Tibial artery (tissue), 4 donors: ENCODE measurements around the gene CALML6.

ENCODE experiments used
- DNase-seq, 2 donors: peaks; one replicate each; pipeline ENCODE4 v3.0.0-alpha.2; 2019
- H3K27ac ChIP-seq, 2 donors: fragments of 200-600 bp; sonication (generic) in 1 of 2; 1 replicate in 1 of 2; 2 replicates in 1 of 2; pipeline ENCODE4 v1.5.1; 2018 to 2019; ENCODE audit warnings: mild to moderate bottlenecking in 1 of 2
- H3K27me3 ChIP-seq, 2 donors: fragments of 200-600 bp; sonication (generic) in 1 of 2; one replicate each; pipeline versions ENCODE4 v1.5.1 to v1.6.0; 2016 to 2019
- H3K36me3 ChIP-seq, 3 donors: fragments of 200-600 bp; sonication (generic) in 2 of 3; one replicate each; pipeline ENCODE4 v1.5.1; 2016 to 2019; ENCODE audit warnings: mild to moderate bottlenecking in 2 of 3
- H3K4me1 ChIP-seq, 4 donors: fragments of 200-600 bp; sonication (generic) in 2 of 4; 1 replicate in 3 of 4; 2 replicates in 1 of 4; pipeline ENCODE4 v1.5.1; 2016 to 2019
- H3K4me3 ChIP-seq, 2 donors: fragments of 200-600 bp; sonication (generic) in 1 of 2; 1 replicate in 1 of 2; 2 replicates in 1 of 2; pipeline ENCODE4 v1.5.1; 2018 to 2019; ENCODE audit warnings: mild to moderate bottlenecking in 2 of 2
- H3K9me3 ChIP-seq, 3 donors: fragments of 200-600 bp; sonication (generic) in 1 of 3; one replicate each; pipeline ENCODE4 v1.5.1; 2016 to 2019
- intact Hi-C: fragments of 100-400 bp; cut with DNase I; formaldehyde crosslinking; loops from one replicate; pipeline ENCODE4 v1.15.0; 2023; ENCODE audit warnings: low total_unique reads
- TF ChIP-seq, protein P1 (sequence below), 2 experiments: fragments of 200-600 bp in 1 of 2; fragments of 450-650 bp in 1 of 2; IDR thresholded peaks; one replicate each; pipeline ENCODE4 v1.5.1; 2017 to 2019; ENCODE audit warnings: antibody characterized with exemption in 2 of 2, mild to moderate bottlenecking in 1 of 2, moderate library complexity in 1 of 2

Gene CALML6

DNA sequence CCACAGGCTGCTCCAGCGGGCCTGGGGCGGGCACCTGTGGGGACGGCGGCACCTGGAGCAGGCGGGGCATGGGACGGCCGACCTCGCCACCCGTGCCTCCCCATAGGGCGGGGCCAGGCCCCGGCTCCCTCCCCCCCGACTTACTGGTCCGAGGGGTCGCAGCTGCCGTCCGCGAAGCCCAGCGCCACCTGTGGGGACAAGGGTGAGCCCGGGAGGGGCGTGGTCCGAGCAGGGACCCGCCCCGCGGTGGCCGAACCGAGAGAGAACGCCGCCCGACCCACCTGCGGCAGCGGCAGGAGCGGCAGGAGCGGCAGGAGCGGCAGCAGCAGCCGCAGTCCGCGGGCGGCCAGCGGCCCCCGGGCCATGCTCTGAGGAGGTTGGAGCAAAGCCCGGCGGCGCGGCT is 3.8 kb downstream of the CALML6 start, which contains the start of gene TMEM52:
Gene TMEM52 (minus strand): TSS at position 379 of the 403 bp plus-strand sequence. CDS start 14 bp downstream, at position 365.
- H3K4me3 ChIP-seq, result peak within 1 kb of the TSS; percentile 51 to 59
- no peaks in the 10 kb centered on the region for H3K9me3 ChIP-seq
- intact Hi-C loops, result no loop called here
- H3K36me3 ChIP-seq, result no peaks in the 10 kb centered on the region
- DNase-seq, result peak; percentile 41 to 83
- peaks cover 0 to 29% of the 10 kb centered on the region in 2 donors for H3K27me3 ChIP-seq
- TF ChIP-seq, protein P1, sequence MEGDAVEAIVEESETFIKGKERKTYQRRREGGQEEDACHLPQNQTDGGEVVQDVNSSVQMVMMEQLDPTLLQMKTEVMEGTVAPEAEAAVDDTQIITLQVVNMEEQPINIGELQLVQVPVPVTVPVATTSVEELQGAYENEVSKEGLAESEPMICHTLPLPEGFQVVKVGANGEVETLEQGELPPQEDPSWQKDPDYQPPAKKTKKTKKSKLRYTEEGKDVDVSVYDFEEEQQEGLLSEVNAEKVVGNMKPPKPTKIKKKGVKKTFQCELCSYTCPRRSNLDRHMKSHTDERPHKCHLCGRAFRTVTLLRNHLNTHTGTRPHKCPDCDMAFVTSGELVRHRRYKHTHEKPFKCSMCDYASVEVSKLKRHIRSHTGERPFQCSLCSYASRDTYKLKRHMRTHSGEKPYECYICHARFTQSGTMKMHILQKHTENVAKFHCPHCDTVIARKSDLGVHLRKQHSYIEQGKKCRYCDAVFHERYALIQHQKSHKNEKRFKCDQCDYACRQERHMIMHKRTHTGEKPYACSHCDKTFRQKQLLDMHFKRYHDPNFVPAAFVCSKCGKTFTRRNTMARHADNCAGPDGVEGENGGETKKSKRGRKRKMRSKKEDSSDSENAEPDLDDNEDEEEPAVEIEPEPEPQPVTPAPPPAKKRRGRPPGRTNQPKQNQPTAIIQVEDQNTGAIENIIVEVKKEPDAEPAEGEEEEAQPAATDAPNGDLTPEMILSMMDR (IDR thresholded peaks at IDR 0.05), result no peak
- H3K4me1 ChIP-seq, result peaks cover 0 to 20% (median 16%) of the 10 kb centered on the region in 4 donors
- H3K27ac ChIP-seq, result peak within 1 kb of the TSS; percentile 20 to 69

DNA sequence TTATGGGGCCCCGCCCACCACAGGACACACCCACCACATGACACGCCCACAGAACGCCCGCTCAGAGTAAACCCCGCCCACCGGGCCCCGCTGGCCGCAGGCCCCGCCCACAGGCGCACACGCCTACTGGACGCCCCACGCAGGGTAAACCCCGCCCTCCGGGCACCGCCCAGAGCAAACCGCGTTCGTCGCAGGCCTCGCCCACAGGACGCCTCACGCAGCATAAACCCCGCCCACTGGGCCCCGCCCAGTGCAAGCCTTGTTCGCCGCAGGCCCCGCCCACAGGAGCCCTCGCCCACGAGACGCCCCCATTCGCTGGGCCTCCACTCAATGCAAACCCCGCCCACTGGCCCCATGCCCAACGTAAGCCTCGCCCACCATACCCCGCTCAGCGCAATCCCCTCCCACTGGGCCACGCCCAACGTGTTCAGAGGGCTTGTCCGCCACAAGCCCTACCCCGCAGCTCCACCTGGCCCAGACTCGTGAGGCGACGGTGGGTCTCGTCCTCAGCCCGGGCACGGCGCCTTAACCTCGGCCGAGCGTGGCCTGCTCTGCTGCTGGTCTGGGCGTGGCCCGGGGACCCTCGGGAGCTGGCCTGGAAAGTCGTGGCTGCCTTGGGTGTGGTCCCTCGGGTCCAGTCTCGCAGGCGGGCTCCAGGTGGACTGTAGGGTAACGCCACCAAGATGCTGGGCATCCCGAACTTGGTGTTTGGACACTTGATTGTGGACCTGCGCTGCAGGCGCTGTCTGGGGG is 4.4 kb downstream of the CALML6 start:
- DNase-seq, result peak; percentile 96 to 99
- H3K36me3 ChIP-seq, result no peaks in the 10 kb centered on the region
- peaks cover 0 to 20% (median 16%) of the 10 kb centered on the region in 4 donors for H3K4me1 ChIP-seq
- H3K9me3 ChIP-seq, result no peaks in the 10 kb centered on the region
- intact Hi-C loops, result no loop called here
- TF ChIP-seq, protein P1 (IDR thresholded peaks at IDR 0.05), result no peak
- peaks cover 0 to 24% of the 10 kb centered on the region in 2 donors for H3K27me3 ChIP-seq
- H3K4me3 ChIP-seq, result peak overlapping the region; percentile 51 to 59
- peak overlapping the region; percentile 20 to 69 for H3K27ac ChIP-seq

DNA sequence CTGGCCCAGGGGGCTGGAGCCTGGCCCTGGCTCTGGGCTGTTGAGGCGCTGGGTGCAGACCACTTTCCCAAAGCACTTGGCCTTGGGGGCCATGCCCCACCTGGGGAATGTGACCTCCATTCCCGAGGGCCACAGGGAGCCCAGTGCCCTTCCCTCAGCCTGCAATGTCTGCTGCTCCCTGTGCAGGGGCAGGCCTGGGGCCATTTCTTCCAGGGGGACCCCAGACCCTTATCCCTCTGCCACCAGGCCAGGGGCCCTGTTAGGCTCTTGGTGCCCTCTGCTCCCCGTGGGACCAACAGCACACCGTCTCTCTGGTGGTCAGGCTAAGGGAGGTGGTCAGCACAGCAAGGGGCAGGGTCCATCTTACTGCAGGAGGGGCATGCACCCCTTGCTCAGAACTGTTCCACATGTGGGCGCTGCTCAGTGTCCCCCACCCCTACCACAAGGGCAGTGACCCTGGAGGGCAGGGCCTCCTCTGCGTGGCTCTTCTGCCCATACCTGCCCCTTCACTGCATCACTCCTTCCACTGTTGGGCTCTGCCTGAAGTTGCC is 5.1 kb downstream of the CALML6 start:
- H3K4me1 ChIP-seq, result peaks cover 0 to 20% (median 16%) of the 10 kb centered on the region in 4 donors
- H3K27ac ChIP-seq, result peak overlapping the region in 1 of 2 donors; percentile 69
- peak overlapping the region; percentile 51 to 59 for H3K4me3 ChIP-seq

DNA sequence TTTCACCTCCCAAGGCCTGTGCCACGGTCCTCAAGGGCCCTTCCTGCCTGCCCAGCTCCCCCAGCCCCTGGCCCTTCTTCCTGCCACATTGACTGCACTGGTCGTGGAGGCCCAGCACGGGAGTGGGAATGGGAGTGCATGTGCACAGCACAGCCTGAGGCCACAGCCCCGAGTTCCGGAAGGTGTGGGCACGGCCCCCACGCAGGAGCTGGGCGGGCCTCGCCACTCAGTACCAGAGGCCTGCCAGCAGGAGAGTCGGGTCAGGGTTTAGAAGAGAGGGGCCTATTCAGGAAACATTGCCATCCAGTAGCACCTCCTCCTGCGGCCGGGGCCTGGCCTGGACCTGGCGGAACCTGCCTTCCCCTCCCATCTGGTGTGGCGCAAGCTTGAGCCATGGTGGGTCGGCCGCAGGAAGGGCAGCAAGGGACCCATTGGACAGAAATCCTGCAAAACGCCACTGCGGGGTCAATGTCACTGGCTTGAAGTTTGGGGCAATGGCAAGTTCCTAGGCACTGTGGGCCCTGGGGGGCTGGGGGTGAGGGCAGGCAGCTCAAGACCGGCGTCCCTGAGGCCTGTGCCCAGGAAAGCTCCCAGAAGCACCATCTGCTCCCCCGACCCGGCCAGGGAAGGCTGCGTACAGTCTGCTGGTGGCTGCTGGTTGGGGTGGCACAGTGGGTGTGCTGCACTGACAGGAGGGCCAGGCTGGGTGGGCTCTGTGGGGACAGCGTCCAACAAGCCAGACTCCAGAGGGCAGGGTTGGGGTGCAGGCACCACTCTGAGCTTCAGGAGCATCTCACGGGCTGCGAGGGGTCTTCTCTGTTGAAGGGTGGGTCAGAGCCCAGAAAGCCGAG is 5.8 kb downstream of the CALML6 start:
- peaks cover 0 to 12% of the 10 kb centered on the region in 2 donors for H3K27me3 ChIP-seq
- H3K4me1 ChIP-seq, result peaks cover 0 to 20% (median 16%) of the 10 kb centered on the region in 4 donors
- TF ChIP-seq, protein P1 (IDR thresholded peaks at IDR 0.05), result no peak
- no peak for DNase-seq
- H3K27ac ChIP-seq, result no peak overlapping the region
- H3K36me3 ChIP-seq, result no peaks in the 10 kb centered on the region
- no peaks in the 10 kb centered on the region for H3K9me3 ChIP-seq
- H3K4me3 ChIP-seq, result no peak overlapping the region
- intact Hi-C loops, result no loop called here

More for the DNA sequence above, 5.1 kb downstream of the CALML6 start:
- H3K9me3 ChIP-seq, result no peaks in the 10 kb centered on the region
- H3K27me3 ChIP-seq, result peaks cover 0 to 19% of the 10 kb centered on the region in 2 donors
- TF ChIP-seq, protein P1 (IDR thresholded peaks at IDR 0.05), result no peak
- intact Hi-C loops, result no loop called here
- no peak for DNase-seq
- no peaks in the 10 kb centered on the region for H3K36me3 ChIP-seq

DNA sequence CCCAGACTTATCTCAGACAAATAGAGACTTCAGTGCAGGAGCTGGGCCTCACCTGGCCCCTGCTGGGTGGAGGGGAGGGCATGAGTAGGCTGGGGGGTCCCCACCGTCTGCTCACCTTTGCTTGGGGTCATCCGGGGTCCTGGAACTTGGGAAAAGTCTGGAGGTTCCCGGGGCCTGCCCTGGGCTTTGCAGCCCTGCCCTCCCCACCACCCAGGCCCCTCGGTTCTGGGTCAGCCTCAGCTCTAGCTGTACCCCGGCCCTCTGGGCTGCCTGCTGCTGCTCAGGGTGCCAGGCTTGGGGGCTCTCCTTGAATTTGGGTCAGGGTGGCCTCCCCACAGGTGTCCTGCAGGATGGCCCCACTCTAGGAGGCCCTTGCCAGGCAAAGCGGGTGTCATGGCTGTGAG is 6.4 kb downstream of the CALML6 start:
- Histone ChIP-seq H3K9me3 (no peaks in the 10 kb centered on the region), H3K4me3 (no peak overlapping the region), H3K36me3 (no peaks in the 10 kb centered on the region), H3K27ac (no peak overlapping the region), H3K27me3 (peaks cover 0 to 8% of the 10 kb centered on the region in 2 donors), H3K4me1 (peaks cover 0 to 20% (median 16%) of the 10 kb centered on the region in 4 donors)
- no peak for DNase-seq
- TF ChIP-seq, protein P1 (IDR thresholded peaks at IDR 0.05), result no peak
- intact Hi-C loops, result no loop called here
